Vagina (tissue), 2 donors: ENCODE data around the gene ASB6. TPM values are rescaled to one million over a fixed set of nuclear protein-coding genes. Genes with fewer than 3 reads are reported as not detected.
A peak's percentile ranks its signal among the peaks of the same experiment; 100 is the strongest.

Source experiments
- DNase-seq, 2 donors: peaks; one replicate each; pipeline ENCODE4 v3.0.0-alpha.2; 2017; ENCODE audit errors: extremely low spot score in 2 of 2
- H3K27ac ChIP-seq: fragments of 200-600 bp; sonication (generic); one replicate; pipeline ENCODE4 v1.5.1; 2019
- H3K27me3 ChIP-seq: fragments of 200-600 bp; sonication (generic); one replicate; pipeline ENCODE4 v1.5.1; 2019
- H3K36me3 ChIP-seq, 2 donors: fragments of 200-600 bp; sonication (generic); one replicate each; pipeline ENCODE4 v1.5.1; 2017 to 2019
- H3K4me1 ChIP-seq: fragments of 200-600 bp; sonication (generic); one replicate; pipeline ENCODE4 v1.5.1; 2019
- H3K4me3 ChIP-seq, 2 donors: fragments of 200-600 bp; sonication (generic); 1 replicate in 1 of 2; 2 replicates in 1 of 2; pipeline ENCODE4 v1.5.1; 2016 to 2019
- H3K9me3 ChIP-seq: fragments of 200-600 bp; sonication (generic); one replicate; pipeline ENCODE4 v1.5.1; 2019
- CTCF ChIP-seq, 3 experiments: fragments of 450-650 bp in 2 of 3; fragments of 200-600 bp in 1 of 3; sonication (generic) in 1 of 3; IDR thresholded peaks; one replicate each; pipeline ENCODE4 v1.5.1; 2017 to 2019; ENCODE audit warnings: antibody characterized with exemption in 3 of 3, mild to moderate bottlenecking in 2 of 3, moderate library complexity in 2 of 3
- POLR2A ChIP-seq, 2 donors: fragments of 450-650 bp; IDR thresholded peaks; one replicate each; pipeline ENCODE4 v1.6.1; 2017; ENCODE audit warnings: antibody characterized with exemption in 2 of 2, mild to moderate bottlenecking in 2 of 2, moderate library complexity in 2 of 2
- POLR2AphosphoS5 ChIP-seq, 2 donors: sonication (generic); formaldehyde crosslinking; IDR thresholded peaks; one replicate each; pipeline ENCODE4 v1.9.0; 2017; ENCODE audit warnings: antibody characterized with exemption in 2 of 2, mild to moderate bottlenecking in 2 of 2, low read depth in 1 of 2; ENCODE audit not compliant: insufficient read depth in 1 of 2
- intact Hi-C: fragments of 100-400 bp; cut with DNase I; formaldehyde crosslinking; loops from one replicate; pipeline ENCODE4 v1.15.1; 2023
- total RNA-seq: library from RNA; depleted of rRNA; stranded (reverse); fragments of >200 nt; gene quantifications from one replicate; pipeline ENCODE4 v1.2.3, GENCODE V29; 2016

The ASB6 gene
- total RNA-seq, 1 donor from 2014 or later = 18.9 TPM

- no peak overlapping the region for H3K4me3 ChIP-seq
- intact Hi-C loops = no loop called here
- TF ChIP-seq POLR2A (IDR thresholded peaks at IDR 0.05) (no peak), CTCF (IDR thresholded peaks at IDR 0.05) (no peak), POLR2AphosphoS5 (IDR thresholded peaks at IDR 0.05; ENCODE audit: insufficient read depth in 1 of 2, low read depth in 1 of 2) (no peak)
- H3K4me1 ChIP-seq = peaks cover 11% of the 10 kb centered on the region
- H3K36me3 ChIP-seq = no peaks in the 10 kb centered on the region
- H3K27me3 ChIP-seq = no peaks in the 10 kb centered on the region
- H3K27ac ChIP-seq = no peak overlapping the region
- no peak for DNase-seq
- H3K9me3 ChIP-seq = no peaks in the 10 kb centered on the region
These were observed 13.2 kb upstream of the ASB6 start for GRCh38 chr9:129655154-129655553.

GRCh38 chr9:129654554-129655040 is 12.6 kb upstream of the ASB6 start:
- peaks cover 15% of the 10 kb centered on the region for H3K4me1 ChIP-seq
- intact Hi-C loops = no loop called here
- no peaks in the 10 kb centered on the region for H3K27me3 ChIP-seq
- no peak for DNase-seq
- no peaks in the 10 kb centered on the region for H3K36me3 ChIP-seq
- H3K27ac ChIP-seq = no peak overlapping the region
- H3K4me3 ChIP-seq = no peak overlapping the region
- no peaks in the 10 kb centered on the region for H3K9me3 ChIP-seq
- TF ChIP-seq POLR2AphosphoS5 (IDR thresholded peaks at IDR 0.05; ENCODE audit: insufficient read depth in 1 of 2, low read depth in 1 of 2) (no peak), CTCF (IDR thresholded peaks at IDR 0.05) (no peak), POLR2A (IDR thresholded peaks at IDR 0.05) (no peak)

GRCh38 chr9:129653823-129654553 is 12.0 kb upstream of the ASB6 start:
- no peak for TF ChIP-seq CTCF (IDR thresholded peaks at IDR 0.05)
- no peak for TF ChIP-seq POLR2A (IDR thresholded peaks at IDR 0.05)
- no peak for TF ChIP-seq POLR2AphosphoS5 (IDR thresholded peaks at IDR 0.05; ENCODE audit: insufficient read depth in 1 of 2, low read depth in 1 of 2)
- no peak overlapping the region for H3K27ac ChIP-seq
- no peak for DNase-seq
- no peak overlapping the region for H3K4me3 ChIP-seq
- H3K9me3 ChIP-seq = no peaks in the 10 kb centered on the region
- intact Hi-C loops = no loop called here
- no peaks in the 10 kb centered on the region for H3K36me3 ChIP-seq
- peaks cover 19% of the 10 kb centered on the region for H3K4me1 ChIP-seq
- H3K27me3 ChIP-seq = no peaks in the 10 kb centered on the region

GRCh38 chr9:129650680-129651235 is 8.8 kb upstream of the ASB6 start:
- no peaks in the 10 kb centered on the region for H3K9me3 ChIP-seq
- intact Hi-C loops = no loop called here
- DNase-seq = no peak
- peak overlapping the region; percentile 80 for H3K27ac ChIP-seq
- peaks cover 33% of the 10 kb centered on the region for H3K4me1 ChIP-seq
- TF ChIP-seq POLR2AphosphoS5 (IDR thresholded peaks at IDR 0.05; ENCODE audit: insufficient read depth in 1 of 2, low read depth in 1 of 2) (no peak), POLR2A (IDR thresholded peaks at IDR 0.05) (no peak), CTCF (IDR thresholded peaks at IDR 0.05) (no peak)
- no peak overlapping the region for H3K4me3 ChIP-seq
- no peaks in the 10 kb centered on the region for H3K36me3 ChIP-seq
- H3K27me3 ChIP-seq = no peaks in the 10 kb centered on the region
